ENCODE measurements around the gene EIF4EBP3. TPM values are rescaled to one million over a fixed set of nuclear protein-coding genes. Genes with fewer than 3 reads are reported as not detected.

Gene EIF4EBP3
- total and polyA plus RNA-seq, 9 of the 15 experiments (the other 6 are each of a cell fraction or from before 2014, with no cell fraction given): 1.3 to 7.5 (median 3.8) TPM

DNA sequence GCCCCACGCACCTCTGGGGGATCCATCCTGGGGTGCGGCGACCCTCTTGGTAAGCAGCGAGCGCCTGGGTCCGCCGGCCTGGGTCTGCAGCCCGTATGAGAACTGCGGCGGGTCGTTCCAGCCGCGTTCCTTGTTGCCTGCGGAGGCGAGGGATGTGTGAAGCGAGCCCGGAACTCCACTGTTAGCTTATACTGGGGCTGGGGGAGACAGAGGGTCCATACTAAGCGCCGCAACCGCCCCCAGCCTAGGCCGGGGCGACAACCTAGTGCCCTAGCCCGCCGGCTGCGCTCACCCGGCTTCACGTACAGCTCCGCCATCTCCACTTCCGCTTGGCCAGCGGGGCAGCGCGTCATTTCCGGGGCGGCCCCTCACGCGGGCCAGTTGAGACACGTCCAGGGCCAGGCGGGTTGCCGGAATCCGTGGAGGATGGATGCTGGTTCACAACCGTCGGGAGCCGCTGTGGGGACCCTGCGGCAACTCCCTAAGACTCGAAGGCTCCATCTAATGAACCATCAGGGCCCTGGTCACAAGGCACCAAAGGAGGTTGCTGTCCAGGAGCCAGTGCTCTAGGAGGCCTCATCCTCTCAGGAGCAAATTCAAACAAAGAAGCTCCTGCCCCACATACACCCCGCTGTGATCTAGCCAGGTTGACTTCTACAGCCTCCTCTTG is 9.8 kb downstream of the EIF4EBP3 start, which contains the start of gene SRA1 (continued):
- TF ChIP-seq ZBTB40 (IDR thresholded peaks at IDR 0.05): peak; percentile 95
- TF ChIP-seq ZBTB40 (CRISPR knock-in tag; IDR thresholded peaks at IDR 0.05): no peak
- TF ChIP-seq ARID3A (IDR thresholded peaks at IDR 0.05; ENCODE audit: borderline replicate concordance, low read depth, low read length): no peak
- TF ChIP-seq STAT5B (CRISPR knock-in tag; IDR thresholded peaks at IDR 0.05): no peak
- no peak for TF ChIP-seq SMC3 (conservative IDR thresholded peaks at IDR 0.05; ENCODE audit: insufficient read depth, low read depth, low read length)
- no peak for TF ChIP-seq MTF1 (CRISPR knock-in tag; IDR thresholded peaks at IDR 0.05; ENCODE audit: borderline replicate concordance)
- no peak for TF ChIP-seq JUN (IDR thresholded peaks at IDR 0.05; ENCODE audit: borderline replicate concordance, low read depth, low read length)
- 0 out of 2 replicates have a peak, but pooled peaks have one; percentile 67 for TF ChIP-seq JUN (CRISPR knock-in tag; IDR thresholded peaks at IDR 0.05; ENCODE audit: borderline replicate concordance)
- peak in 1 of 2 experiments; percentile 74; a peak in 1 of 4 replicates for TF ChIP-seq HDAC1 (IDR thresholded peaks at IDR 0.05)
- no peak for TF ChIP-seq NR2C1 (IDR thresholded peaks at IDR 0.05)
- TF ChIP-seq NR2C1 (tag; IDR thresholded peaks at IDR 0.05): 0 out of 2 replicates have a peak, but pooled peaks have one; percentile 8
- TF ChIP-seq MTA3 (IDR thresholded peaks at IDR 0.05; ENCODE audit: borderline replicate concordance): peak; percentile 57; the same call in 1 of the 2 replicates
- peak; percentile 91 for TF ChIP-seq CREB3L1 (IDR thresholded peaks at IDR 0.05; ENCODE audit: borderline replicate concordance, low read depth)
- TF ChIP-seq HNRNPUL1 (IDR thresholded peaks at IDR 0.05; ENCODE audit: low read length): no peak
- no peak for TF ChIP-seq ZNF785 (CRISPR knock-in tag; IDR thresholded peaks at IDR 0.05)
